NCI-H1105 (cell line): ENCODE data around the gene UFC1.

Experiments
- DNase-seq: peaks from one replicate; lab custom pipeline; 2025; lab: John Stamatoyannopoulos, UW

The UFC1 gene

DNA sequence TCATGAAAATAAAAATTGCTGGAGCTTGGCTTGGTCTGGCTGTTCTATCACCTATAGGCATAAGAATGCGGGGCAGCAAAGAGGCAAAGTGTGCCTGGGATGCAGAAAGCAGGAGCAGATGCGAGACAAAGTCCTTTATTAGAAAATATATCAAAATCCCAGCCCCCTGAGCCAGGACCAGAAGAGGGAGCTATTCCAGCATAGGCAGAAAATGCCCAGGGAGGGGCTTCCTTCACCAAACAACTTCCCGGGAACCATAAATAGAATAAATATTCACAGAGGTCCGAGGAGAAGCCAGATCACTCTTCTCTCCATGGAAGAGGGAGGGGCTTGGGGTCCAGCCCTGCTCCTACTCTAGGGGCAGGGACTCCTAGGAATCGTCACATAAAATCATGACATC lies 17.4 kb downstream of the UFC1 start:
- no peak for DNase-seq

DNA sequence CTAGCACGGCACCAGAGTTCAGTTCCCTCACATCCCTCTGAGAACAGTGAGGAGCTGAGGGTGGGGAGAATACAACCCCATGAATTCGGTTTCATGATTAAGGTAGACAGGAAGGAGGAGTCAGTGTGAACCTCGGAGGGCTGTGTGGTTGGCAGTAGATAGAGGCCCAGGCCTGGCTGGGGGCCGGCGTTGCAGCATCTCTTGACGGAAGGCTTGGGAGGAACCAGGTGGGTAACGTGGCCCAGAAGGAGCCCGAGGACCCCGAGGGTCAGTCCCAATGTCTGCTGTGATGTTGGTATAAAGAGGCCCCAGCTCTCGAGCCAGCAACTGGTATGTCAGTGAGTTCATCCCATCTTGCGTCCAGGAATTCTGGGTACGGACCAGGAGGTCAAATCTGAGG lies 17.9 kb downstream of the UFC1 start:
- no peak for DNase-seq

DNA sequence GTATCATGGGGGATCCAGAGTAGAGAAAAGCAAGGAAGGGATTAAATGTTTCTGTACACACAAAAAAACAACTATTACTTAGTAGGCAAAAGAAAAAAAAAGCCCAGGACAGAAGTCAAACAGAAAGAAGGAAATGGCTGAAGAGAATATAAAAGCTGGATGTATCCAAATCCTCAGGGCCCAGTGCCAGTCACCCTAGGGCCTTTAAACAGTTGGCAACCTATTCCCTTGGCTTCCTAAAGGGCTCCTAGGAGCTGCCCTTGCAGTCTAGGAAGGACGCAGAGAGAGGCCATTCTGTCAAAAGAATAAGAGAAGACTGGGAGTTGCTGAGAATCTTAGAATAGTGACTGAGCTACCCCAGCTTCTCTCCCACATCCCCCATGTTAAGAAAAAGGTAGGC lies 18.6 kb downstream of the UFC1 start:
- DNase-seq, result no peak

DNA sequence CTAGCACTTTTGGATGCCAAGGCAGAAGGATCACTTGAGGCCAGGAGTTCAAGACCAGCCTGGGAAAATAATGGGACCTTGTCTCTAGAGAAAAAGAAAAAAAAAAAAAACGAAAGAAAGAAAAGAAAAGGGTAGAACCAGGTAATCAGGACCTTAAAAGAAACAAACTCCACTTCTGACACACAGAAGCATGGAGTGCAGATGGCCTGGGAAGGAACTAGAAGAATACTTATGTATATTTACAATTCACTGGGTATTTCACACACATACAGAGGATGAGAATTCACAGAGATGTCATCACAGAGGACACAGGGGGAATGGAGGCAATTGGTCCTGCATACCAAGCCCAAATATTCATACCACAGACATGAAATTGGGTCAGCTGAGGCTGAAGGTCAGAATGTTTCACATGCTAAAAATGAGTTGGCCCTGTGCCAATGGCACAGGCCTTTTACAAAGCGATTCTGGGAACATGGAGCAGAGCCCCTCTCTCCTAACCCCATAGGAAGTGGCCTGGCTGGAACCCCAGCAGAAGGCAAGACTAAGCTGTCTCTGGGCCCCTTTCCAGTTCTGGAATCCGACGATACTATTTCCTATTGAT lies 19.1 kb downstream of the UFC1 start:
- no peak for DNase-seq

DNA sequence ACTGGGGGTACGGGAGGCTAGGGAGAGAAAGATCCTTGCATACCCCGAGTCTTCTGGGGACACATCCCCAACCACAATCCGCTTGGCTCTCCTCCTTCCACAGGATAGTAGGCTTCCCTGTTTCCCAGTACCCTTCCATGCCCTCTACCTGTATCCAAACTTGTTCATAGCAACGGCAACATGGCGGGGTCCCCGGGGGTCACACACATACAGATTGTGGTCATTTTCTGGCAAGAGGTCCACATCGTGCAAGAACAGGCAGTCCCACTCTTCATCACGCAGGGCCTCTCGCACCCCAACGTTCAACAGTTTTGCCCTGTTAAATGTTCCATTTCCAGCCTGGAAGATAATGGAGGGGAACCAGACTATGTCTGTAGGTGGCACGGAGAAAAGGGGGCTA lies 19.9 kb downstream of the UFC1 start:
- no peak for DNase-seq

DNA sequence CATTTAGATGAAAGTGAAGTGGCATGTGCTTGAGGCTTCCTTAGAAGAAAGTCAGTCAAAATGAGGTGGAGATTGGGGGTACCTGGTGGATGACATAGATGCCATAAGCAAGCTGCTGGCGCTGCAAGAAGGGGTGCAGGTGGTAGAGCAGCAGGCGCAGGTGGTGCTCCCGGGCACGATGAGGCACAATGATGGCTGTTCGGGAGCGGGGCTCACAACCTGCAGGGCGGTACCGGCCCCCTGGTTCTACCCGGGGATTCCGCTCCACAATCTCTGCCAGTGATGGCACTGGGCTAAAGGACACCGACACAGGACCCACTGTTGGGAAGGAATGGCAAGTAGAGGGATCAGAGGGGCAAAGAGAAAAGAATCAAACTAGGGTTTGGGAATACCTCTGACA lies 21.1 kb downstream of the UFC1 start:
- no peak for DNase-seq

DNA sequence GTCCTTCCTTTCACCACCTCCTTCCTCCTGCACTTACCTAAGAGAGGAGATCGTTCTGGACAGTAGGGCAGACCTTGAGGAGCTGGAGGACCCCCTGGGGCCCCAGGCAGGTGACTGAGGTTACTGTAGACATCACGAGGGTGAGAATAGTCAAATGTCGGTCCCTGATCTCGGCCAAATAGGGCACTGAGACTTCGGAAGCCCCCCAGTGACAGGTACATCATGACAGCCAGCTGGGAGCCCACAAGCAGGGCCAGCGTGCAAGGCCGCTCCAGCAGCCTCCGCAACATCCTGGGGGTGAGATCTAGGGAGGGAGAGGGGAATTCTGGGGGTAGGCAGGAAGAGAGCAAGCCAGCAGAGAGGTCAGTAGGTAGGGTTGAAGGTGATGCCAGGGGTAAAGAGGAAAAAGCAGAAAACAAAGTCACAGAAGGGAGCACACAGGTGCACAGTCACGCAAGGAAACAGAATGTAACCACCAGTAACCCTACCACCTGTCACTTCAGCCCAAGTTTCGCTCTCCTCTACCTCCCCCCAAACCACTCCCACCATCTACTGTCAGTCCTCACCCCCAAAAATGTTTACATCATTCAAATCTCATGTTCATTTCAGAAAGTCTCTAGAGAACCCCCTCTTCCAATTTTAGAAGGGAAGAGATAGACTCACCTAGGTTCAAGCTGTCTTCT lies 22.1 kb downstream of the UFC1 start:
- no peak for DNase-seq

DNA sequence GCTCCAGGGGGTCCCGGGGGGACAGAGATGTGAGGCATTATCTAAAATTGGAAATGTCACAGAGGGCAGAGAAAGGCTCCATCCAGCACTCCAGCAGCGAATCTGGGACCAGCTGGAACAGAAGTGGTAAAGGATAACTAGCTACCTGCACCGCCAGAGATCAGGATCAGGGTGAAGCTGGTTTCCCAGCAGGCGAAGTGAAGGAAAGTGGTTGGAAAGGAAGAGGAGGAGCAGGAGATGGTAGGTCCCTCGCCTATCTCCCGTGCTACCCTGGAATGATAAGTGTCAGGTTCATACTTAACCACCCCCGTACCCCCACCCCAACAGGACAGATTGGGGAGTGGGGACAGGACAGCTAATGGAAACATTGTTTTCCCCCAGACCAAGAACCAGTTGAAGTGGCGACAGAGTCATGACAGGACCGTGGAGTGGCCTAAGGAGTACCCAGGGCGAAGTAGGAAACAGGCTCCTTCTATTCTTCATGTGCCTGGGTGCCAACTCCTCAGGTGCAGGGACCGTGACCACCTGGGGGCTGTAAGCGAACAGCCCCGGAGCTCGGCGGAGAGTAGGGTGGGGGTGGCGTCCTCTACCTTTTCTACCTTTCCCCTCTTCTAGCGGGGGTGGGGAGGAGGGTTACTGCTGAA lies 22.8 kb downstream of the UFC1 start:
- DNase-seq, result no peak

DNA sequence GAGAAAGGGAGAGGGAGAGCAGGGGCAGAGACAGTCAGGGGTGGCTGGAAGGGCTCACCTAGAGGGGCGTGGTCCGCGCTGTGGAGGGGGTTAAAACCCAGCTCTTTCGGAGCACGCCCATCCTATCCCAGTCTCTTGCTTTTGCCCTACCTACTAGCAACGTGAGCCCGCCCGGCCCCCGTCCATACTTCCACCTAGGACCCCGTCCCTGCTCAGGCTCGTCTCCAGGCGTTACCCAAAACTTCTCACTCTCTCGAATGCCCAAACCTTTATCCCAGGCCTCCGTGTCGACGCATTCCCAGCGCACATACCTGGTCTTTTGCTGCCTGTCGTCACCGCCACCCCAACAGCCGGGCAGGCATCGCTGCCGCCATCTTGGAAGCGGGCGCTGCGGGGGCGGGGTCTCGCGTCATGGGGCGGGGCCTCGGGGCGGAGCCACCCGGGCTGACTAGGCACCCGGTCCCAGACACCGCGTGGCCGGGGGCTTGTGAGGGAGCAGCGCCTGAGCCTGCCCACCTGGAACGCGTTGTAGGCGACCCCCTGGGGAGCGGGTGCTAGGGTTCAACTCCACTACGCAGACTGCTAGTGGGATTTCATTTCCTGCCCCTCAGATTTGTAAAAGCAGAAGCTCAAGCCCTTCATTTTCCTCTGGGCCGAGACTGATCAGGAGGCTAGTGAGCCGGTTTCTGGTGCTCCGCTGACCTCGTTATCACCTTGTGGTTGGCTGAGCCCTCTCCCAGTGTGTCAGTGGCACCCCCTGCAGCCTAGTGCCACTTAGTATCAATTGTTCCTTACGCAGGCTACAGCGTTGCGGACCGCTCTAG lies 23.5 kb downstream of the UFC1 start, which contains the start of gene B4GALT3:
B4GALT3 (minus strand) TSS at position 396 of the 824 bp plus-strand sequence. CDS start 1,447 bp downstream, outside the sequence.
- peak; percentile 75 for DNase-seq

DNA sequence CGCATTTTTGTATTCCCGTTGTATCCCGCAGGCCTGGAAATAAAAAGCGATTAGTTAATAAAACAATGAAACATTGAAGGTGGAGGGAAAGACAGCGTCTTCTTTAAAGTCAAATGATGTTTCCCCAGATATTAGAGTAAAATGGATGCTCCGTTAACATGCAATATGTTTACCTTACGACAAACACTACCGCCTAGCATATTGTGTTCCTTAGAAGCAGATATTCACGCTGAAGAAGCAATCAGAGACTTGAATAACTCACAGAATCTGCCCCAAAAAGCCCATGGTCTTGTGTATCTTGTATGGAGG lies 24.1 kb downstream of the UFC1 start:
- no peak for DNase-seq

DNA sequence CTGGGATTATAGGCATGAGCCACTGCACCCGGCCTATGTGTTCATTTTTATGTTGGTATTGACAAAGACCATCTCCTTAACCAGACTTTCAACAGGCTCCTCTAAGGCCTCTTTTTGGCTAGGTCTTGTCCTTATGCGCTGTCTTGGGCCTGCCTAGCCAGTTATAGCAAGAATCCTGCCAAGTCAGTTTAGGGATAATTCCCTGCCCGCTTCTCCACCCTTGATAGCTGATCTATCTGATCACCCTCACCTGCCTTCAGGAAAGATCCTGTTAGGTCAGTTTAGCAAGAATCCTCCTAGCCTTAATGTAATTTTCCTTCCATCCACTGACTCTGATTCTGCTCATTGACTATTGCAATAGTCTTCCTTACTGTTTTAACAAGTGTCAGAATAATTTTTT lies 25.9 kb downstream of the UFC1 start:
- DNase-seq, result no peak

DNA sequence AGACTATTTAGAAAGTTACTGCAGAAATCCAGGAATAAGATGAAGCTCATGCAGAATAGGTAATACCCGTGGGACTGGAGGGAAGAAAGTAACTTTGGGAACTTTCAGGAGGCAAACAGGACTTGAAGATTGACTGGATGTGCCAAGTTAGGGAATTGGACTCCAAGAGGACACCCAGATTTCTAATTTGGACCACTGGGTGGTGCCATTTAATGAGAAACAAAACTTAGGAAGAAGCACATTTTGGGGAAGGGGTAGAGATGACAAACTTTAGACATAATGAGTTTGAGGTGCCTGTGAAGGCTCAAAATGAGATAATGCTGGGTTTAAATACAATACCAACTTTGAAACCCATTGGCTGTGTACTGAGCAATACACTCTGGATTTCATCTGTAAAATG lies 26.9 kb downstream of the UFC1 start:
- DNase-seq, result no peak

DNA sequence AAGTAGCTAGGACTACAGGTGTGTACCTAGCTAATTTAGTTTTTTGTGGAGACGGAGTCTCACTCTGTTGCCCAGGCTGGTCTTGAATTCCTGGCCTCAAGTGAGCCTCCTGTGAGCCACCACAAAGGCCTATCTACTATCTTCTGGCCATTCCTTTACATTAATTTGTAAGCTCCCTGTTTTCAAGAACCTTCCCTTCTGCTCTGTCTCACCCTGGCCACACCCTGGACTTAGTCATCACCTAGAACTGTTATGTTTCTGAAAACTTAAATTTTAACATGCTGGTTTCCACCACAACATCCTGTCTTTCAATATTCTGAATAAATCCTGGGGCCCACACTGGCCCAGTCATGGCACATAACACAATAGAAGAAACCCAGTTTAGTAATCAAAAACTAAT lies 28.4 kb downstream of the UFC1 start:
- no peak for DNase-seq

DNA sequence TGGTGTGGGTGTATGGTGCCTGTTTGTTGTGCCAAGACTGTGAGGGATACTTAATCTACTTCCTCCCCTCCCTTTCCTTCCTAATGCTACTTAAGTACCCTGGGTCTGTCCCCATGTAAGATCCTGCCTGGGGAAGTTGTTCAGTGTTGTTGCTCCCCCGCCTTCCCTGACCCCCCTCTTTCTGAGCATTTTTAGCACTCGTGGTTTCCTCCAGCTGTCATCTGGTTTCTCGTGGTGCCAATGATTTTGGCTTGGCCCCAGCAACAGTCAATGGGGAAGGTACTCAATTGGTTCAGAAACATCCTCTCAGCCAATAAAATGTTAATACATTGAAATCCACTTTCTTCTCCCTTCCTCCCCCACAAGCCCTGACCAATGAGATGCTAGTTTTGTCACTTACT lies 31.5 kb downstream of the UFC1 start:
- no peak for DNase-seq

DNA sequence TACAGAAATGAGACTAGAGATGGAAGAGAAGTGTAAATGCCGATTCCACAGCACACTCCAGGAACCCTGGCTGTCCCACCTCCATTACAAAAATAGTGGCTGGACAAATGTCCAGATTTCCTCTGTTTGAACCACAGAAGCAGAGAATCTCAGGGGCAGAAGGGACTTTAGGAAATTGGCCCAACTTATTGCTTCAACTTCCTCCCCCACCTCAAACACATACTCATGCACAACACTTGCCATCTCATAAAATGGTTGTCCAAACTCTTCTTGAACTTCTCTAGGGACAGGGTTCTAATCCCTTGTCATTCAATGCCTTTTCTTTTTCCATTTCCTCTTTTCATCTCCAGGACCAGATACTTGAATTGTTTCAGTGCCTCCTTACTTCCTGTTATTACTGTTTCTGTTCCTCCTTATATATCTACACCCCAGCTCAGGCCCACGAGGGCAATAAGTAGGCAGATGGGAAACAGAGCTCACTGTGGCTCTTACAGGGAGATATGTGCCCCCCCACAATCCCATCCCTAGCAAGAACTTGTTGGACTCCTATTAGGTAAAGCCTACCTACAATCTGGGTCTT lies 32.0 kb downstream of the UFC1 start:
- no peak for DNase-seq

DNA sequence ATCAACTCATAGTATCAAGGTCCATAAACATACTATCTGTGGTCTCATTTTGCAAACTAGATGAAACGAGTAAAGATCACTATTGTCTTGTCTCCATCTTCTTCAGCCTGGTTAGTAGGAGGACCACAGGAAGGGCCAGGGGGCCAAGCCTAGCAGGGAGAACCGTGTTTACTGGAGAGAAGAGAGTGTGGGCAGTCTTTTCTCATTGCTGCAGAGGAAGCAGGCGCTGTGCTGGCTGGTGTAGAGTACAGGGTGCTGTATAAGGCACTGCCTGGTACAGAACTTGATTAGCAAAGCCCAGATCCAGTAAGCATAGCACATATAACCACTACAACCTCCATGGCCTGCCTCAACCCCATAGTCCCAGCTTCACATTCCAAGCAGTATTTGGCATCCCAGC lies 33.5 kb downstream of the UFC1 start:
- DNase-seq, result no peak

DNA sequence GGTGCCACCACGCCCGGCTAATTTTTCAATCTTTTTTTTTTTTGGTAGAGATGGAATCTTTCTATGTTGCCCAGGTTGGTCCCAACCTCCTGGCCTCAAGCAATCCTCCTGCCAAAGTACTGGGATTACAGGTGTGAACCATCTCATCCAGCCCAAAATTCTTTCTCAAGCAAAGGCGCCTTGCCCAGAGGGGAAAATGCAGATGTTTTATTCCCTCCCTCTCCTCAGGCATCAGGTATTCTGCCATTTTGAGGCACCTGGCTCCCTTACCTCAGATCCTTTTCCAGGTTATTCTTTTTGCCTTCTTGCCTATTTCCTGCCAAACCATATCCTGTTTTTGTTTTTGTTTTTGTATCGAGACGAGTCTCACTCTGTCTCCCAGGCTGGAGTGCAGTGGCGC lies 34.6 kb downstream of the UFC1 start:
- no peak for DNase-seq

DNA sequence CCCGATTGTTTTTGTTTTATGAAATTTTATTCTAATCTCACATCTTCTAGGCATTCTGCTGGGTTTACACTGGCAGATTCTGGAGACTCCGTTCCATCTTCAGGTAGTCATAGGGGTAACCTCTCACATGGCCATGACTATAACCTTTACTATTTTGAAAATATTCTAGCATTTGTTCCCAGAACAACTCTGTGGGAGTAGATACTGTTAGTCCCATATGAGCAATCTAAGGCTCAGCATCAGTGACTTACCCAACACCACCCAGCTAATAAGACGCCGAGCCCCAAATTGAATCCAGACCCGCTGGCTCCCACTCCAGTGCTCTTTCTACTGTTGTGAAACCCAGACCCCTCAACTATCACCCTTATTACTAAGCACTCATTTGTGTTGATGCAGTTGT lies 35.3 kb downstream of the UFC1 start:
- DNase-seq, result no peak

DNA sequence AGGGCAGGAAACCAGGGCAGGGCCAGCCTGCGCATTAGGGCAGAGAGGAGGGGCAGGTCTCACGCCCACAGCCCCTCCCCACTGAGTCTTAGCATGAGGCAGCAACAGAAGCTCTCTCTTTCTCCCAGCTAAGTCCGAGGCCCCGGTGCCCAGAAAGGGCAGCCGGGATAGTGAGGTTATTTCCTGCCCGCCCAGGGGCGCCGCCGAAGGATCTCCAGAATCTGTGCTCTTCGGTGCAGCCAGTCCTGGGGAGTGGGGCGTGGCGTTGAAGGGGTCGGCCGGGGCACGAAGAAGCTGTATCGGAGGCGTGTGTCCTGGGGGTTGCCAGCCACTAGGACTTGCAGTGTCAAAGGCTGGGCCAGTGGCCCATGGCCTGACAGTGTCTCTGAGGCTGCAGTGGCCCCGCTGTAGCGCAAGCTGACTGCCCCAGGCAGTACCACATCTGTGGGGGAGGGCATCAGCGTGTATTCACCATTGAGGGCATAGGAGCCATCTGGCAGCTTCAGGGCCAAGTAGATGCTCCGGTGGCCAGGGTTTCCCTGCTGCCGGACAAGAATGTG lies 37.3 kb downstream of the UFC1 start:
- no peak for DNase-seq

DNA sequence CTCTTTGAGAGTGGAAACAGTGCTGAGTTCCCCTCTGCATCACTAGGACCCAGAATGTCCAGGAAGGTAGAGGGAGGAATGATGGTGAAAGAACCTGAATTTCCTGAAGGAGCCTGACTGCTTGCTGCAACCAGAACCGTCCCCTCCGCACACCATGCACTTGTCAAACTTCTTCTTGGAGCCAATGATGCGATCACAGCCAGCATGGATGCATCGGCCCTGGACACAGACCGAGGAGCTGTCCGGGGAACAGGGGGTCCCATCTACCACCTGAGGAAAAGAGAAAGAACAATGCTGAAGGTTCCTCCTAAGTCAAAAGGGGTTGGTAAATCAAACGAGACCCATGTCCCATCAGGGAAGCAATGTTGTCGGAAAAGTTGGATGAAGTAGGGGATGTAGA lies 38.2 kb downstream of the UFC1 start:
- no peak for DNase-seq

DNA sequence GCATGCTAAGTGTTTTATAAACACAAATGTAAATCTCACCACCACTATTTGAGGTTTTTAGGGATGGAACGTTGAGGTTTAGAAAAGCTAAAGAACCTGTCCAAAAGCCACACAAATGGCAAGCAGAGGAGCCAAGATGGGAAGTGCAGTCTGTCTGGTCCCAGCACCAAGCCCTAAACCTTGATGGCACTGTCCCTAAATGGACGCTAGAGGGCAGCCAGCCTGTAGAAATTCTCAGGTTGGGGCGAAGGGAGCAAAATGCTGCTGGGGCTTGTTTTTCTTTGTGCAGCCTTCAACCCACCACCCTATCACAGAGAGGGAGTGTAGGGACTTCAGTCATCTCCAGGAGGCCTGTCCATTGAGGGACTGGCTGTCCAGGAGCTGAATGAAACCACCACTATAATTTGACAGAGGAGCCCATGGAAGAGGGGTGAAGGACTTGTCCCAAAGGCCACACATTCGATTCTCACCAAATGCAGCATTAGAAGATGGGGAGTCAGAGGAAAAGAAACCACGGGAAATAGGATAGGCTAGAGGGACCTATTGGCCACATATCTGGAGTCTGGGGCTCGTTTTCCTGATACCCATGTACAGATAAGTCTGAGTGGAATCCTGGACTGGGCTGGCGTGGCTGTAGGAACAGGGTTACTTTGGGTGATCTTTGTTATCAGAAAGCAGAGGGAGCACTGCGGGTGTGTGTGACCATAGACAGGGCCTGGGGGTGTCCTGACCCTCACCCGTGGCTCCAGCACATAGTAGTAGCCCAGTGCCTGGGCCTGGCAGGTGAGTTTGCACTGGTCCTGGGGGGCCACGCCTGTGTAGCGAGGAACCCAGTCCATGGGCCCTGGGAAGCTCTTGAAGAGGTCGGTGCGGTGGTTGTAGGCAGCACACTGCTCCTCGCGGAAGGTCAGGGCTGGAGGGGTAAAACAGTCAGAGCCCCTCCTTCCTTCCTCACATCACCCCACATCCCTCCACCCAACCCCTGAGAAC lies 39.0 kb downstream of the UFC1 start:
- peak; percentile 64 for DNase-seq
